H1 (cell line): ENCODE measurements around the gene ATP4A. TPM values are rescaled to one million over a fixed set of nuclear protein-coding genes. Genes with fewer than 3 reads are reported as not detected.
A peak's percentile ranks its signal among the peaks of the same experiment; 100 is the strongest.

ENCODE experiments used
- CTCF ChIA-PET: fragments of 300-600 bp; sonication (Branson Sonifier 250); formaldehyde crosslinking; loops from one replicate; lab custom pipeline; 2021; ENCODE audit not compliant: partially characterized antibody; lab: Charles Lee
- POLR2A ChIA-PET: fragments of 300-600 bp; sonication (Branson Sonifier 250); formaldehyde crosslinking; loops from one replicate; lab custom pipeline; 2021; ENCODE audit warnings: inconsistent platforms; ENCODE audit not compliant: partially characterized antibody; lab: Charles Lee
- DNase-seq, 2 experiments: peaks; one replicate each; pipeline versions ENCODE4 v3.0.0 to v3.0.0-alpha.2; 2010 to 2022; ENCODE audit warnings: low spot score in 2 of 2, low read depth in 1 of 2, mixed read lengths in 1 of 2
- FAIRE-seq: peaks from 2 replicates; lab custom pipeline; 2011; peaks lifted over from hg19 to GRCh38; lab: Jason Lieb, UNC
- H2AFZ ChIP-seq: 2 replicates; pipeline ENCODE4 v1.8.1; 2012; ENCODE audit warnings: low read length, inconsistent platforms
- H2AK5ac ChIP-seq: 2 replicates; pipeline ENCODE4 v1.6.1; 2013; ENCODE audit warnings: low read depth, low read length
- H2BK120ac ChIP-seq: replicated peaks from 2 replicates; pipeline ENCODE3; 2013; ENCODE audit warnings: low read depth, low read length, inconsistent platforms
- H2BK12ac ChIP-seq: 2 replicates; pipeline ENCODE4 v1.6.1; 2013; ENCODE audit warnings: low read depth, low read length
- H2BK15ac ChIP-seq: 2 replicates; pipeline ENCODE4 v1.6.1; 2013; ENCODE audit warnings: low read length
- H2BK20ac ChIP-seq: 2 replicates; pipeline ENCODE4 v1.6.1; 2013; ENCODE audit warnings: low read length
- H2BK5ac ChIP-seq: 2 replicates; pipeline ENCODE4 v1.6.1; 2013; ENCODE audit warnings: low read depth, low read length
- H3K14ac ChIP-seq: 2 replicates; pipeline ENCODE4 v1.6.1; 2013; ENCODE audit warnings: inconsistent platforms; ENCODE audit not compliant: insufficient read length
- H3K18ac ChIP-seq: 2 replicates; pipeline ENCODE4 v1.6.1; 2013; ENCODE audit warnings: low read length; ENCODE audit errors: extremely low read depth
- H3K23ac ChIP-seq: 2 replicates; pipeline ENCODE4 v1.6.1; 2013; ENCODE audit warnings: inconsistent platforms; ENCODE audit not compliant: insufficient read length
- H3K23me2 ChIP-seq: 2 replicates; pipeline ENCODE4 v1.6.1; 2013; ENCODE audit warnings: low read depth, low read length
- H3K27ac ChIP-seq: 2 replicates; pipeline ENCODE4 v1.6.1; 2011; ENCODE audit warnings: low read depth, low read length, inconsistent platforms
- H3K27me3 ChIP-seq, 4 experiments: replicated peaks in 1 of 4; 1 replicate in 1 of 4; 2 replicates in 3 of 4; pipeline versions ENCODE4 v1.6.1 to v1.8.1; 2011 to 2013; ENCODE audit warnings: low read length in 3 of 4, mild to moderate bottlenecking in 3 of 4, inconsistent platforms in 2 of 4, mixed read lengths in 2 of 4, moderate library complexity in 1 of 4; ENCODE audit not compliant: control insufficient read depth in 3 of 4, insufficient read depth in 3 of 4; ENCODE audit errors: extremely low read depth in 1 of 4
- H3K36me3 ChIP-seq, 4 experiments: 2 replicates each; pipeline versions ENCODE4 v1.6.1 to v1.8.1; 2011 to 2013; ENCODE audit warnings: mild to moderate bottlenecking in 4 of 4, low read length in 3 of 4, moderate library complexity in 2 of 4, control low read depth in 1 of 4, inconsistent platforms in 1 of 4; ENCODE audit not compliant: insufficient read depth in 4 of 4, control insufficient read depth in 2 of 4
- H3K4ac ChIP-seq: replicated peaks from 2 replicates; pipeline ENCODE3; 2013; ENCODE audit warnings: low read length, low read depth, mixed read lengths, inconsistent platforms; ENCODE audit not compliant: insufficient read length
- H3K4me1 ChIP-seq, 4 experiments: replicated peaks in 1 of 4; 1 replicate in 1 of 4; 2 replicates in 3 of 4; pipeline versions ENCODE4 v1.6.1 to v1.8.1; 2011 to 2013; ENCODE audit warnings: low read length in 3 of 4, inconsistent platforms in 2 of 4, mixed read lengths in 1 of 4; ENCODE audit not compliant: insufficient read depth in 4 of 4, control insufficient read depth in 3 of 4
- H3K4me2 ChIP-seq, 2 experiments: 2 replicates each; pipeline versions ENCODE4 v1.6.1 to v1.8.1; 2011 to 2013; ENCODE audit warnings: low read depth in 2 of 2, low read length in 2 of 2, control low read depth in 1 of 2, inconsistent platforms in 1 of 2, mild to moderate bottlenecking in 1 of 2; ENCODE audit not compliant: insufficient read depth in 1 of 2
- H3K4me3 ChIP-seq, 4 experiments: fragments of 200-600, 300-600 bp in 1 of 4; sonication (generic), shearing (Covaris generic), sonication (Bioruptor Twin) in 1 of 4; 2 replicates each; pipeline versions ENCODE4 v1.5.1 to v1.8.1; 2011 to 2016; ENCODE audit warnings: low read length in 4 of 4, low read depth in 3 of 4, control low read depth in 2 of 4, inconsistent platforms in 2 of 4, mild to moderate bottlenecking in 2 of 4, mixed read lengths in 1 of 4, moderate library complexity in 1 of 4; ENCODE audit not compliant: insufficient read depth in 2 of 4; ENCODE audit errors: extremely low read depth in 1 of 4
- H3K56ac ChIP-seq: replicated peaks from 2 replicates; pipeline ENCODE3; 2013; ENCODE audit warnings: low read depth, mild to moderate bottlenecking, mixed read lengths, low read length, inconsistent platforms; ENCODE audit not compliant: insufficient read length
- H3K79me1 ChIP-seq: 2 replicates; pipeline ENCODE4 v1.6.1; 2013; ENCODE audit warnings: low read depth, low read length, control low read depth
- H3K79me2 ChIP-seq, 2 experiments: 2 replicates each; pipeline versions ENCODE4 v1.6.1 to v1.8.1; 2012 to 2013; ENCODE audit warnings: low read length in 2 of 2, mild to moderate bottlenecking in 2 of 2, inconsistent platforms in 1 of 2; ENCODE audit not compliant: insufficient read depth in 2 of 2, control insufficient read depth in 1 of 2
- H3K9ac ChIP-seq, 4 experiments: replicated peaks in 1 of 4; 1 replicate in 1 of 4; 2 replicates in 3 of 4; pipeline versions ENCODE4 v1.6.1 to v1.8.1; 2011 to 2013; ENCODE audit warnings: low read depth in 3 of 4, low read length in 3 of 4, control low read depth in 2 of 4, mild to moderate bottlenecking in 2 of 4, moderate library complexity in 2 of 4, inconsistent platforms in 1 of 4; ENCODE audit errors: extremely low read depth in 1 of 4
- H3K9me3 ChIP-seq, 2 experiments: 2 replicates each; pipeline versions ENCODE4 v1.6.1 to v1.8.1; 2012 to 2013; ENCODE audit warnings: mild to moderate bottlenecking in 2 of 2, moderate library complexity in 2 of 2, control low read depth in 1 of 2, inconsistent platforms in 1 of 2, low read depth in 1 of 2, low read length in 1 of 2, mixed read lengths in 1 of 2; ENCODE audit not compliant: insufficient read depth in 2 of 2
- H4K20me1 ChIP-seq, 2 experiments: replicated peaks in 1 of 2; 2 replicates each; pipeline versions ENCODE3 to v1.8.1; 2011 to 2013; ENCODE audit warnings: inconsistent platforms in 2 of 2, low read length in 2 of 2, mild to moderate bottlenecking in 1 of 2; ENCODE audit not compliant: insufficient read depth in 2 of 2, control insufficient read depth in 1 of 2
- H4K5ac ChIP-seq: 2 replicates; pipeline ENCODE4 v1.6.1; 2013; ENCODE audit warnings: low read length, low read depth, mixed read lengths, inconsistent platforms; ENCODE audit not compliant: insufficient read length
- H4K8ac ChIP-seq: 2 replicates; pipeline ENCODE4 v1.8.0; 2013; ENCODE audit warnings: mild to moderate bottlenecking, moderate library complexity, low read length, inconsistent platforms; ENCODE audit not compliant: insufficient read depth; ENCODE audit errors: extremely low read depth
- H4K91ac ChIP-seq: replicated peaks from 2 replicates; pipeline ENCODE3; 2013; ENCODE audit warnings: low read length, mixed read lengths, inconsistent platforms; ENCODE audit not compliant: insufficient read length
- BRCA1 ChIP-seq: IDR thresholded peaks from 2 replicates; pipeline ENCODE4 v1.6.1; 2012; ENCODE audit warnings: low read depth, low read length, improper control_type of control experiment
- CHD1 ChIP-seq: IDR thresholded peaks from 2 replicates; pipeline ENCODE4 v1.6.1; 2012; ENCODE audit warnings: low read depth, low read length, improper control_type of control experiment
- JUN ChIP-seq: IDR thresholded peaks from 2 replicates; pipeline ENCODE4 v1.6.1; 2011; ENCODE audit warnings: low read depth, mild to moderate bottlenecking, improper control_type of control experiment, low read length
- MAFK ChIP-seq: IDR thresholded peaks from 2 replicates; pipeline ENCODE4 v1.6.1; 2012; ENCODE audit warnings: low read depth, mild to moderate bottlenecking, improper control_type of control experiment, low read length
- NRF1 ChIP-seq: IDR thresholded peaks from 2 replicates; pipeline ENCODE4 v1.6.1; 2011; ENCODE audit warnings: mild to moderate bottlenecking, low read depth, low read length, improper control_type of control experiment
- POU5F1 ChIP-seq: IDR thresholded peaks from 2 replicates; pipeline ENCODE4 v1.6.1; 2011; ENCODE audit warnings: low read depth, mild to moderate bottlenecking, low read length, moderate library complexity
- RAD21 ChIP-seq, 2 experiments: IDR thresholded peaks in 1 of 2; conservative IDR thresholded peaks in 1 of 2; 2 replicates each; pipeline ENCODE4 v1.6.1; 2011; ENCODE audit warnings: low read depth in 2 of 2, low read length in 2 of 2, improper control_type of control experiment in 1 of 2, inconsistent platforms in 1 of 2, mild to moderate bottlenecking in 1 of 2, moderate library complexity in 1 of 2
- RFX5 ChIP-seq: IDR thresholded peaks from 2 replicates; pipeline ENCODE4 v1.6.1; 2011; ENCODE audit warnings: low read depth, low read length, improper control_type of control experiment, borderline replicate concordance
- RXRA ChIP-seq: IDR thresholded peaks from 2 replicates; pipeline ENCODE4 v1.6.1; 2011; ENCODE audit warnings: low read depth, mild to moderate bottlenecking, low read length, moderate library complexity; ENCODE audit not compliant: insufficient read depth
- YY1 ChIP-seq: IDR thresholded peaks from 2 replicates; pipeline ENCODE4 v1.6.1; 2011; ENCODE audit warnings: low read depth, mild to moderate bottlenecking, low read length
- WGBS, 2 experiments: shearing (Covaris generic) in 1 of 2; methylation state at CpG; one replicate each; pipeline versions ENCODE4 v1.1.6 to v1.1.7; 2013 to 2015; ENCODE audit warnings: low lambda C conversion rate in 2 of 2, mixed read lengths in 2 of 2, inconsistent platforms in 1 of 2, low coverage in 1 of 2, missing lambda C conversion rate in 1 of 2; ENCODE audit not compliant: insufficient replicate concordance in 2 of 2, insufficient coverage in 1 of 2, insufficient read length in 1 of 2; ENCODE audit errors: extremely low coverage in 1 of 2, missing lambda C conversion rate in 1 of 2; 5-methylcytosine and 5-hydroxymethylcytosine counted together
- polyA plus RNA-seq, 7 experiments: library from polyadenylated mRNA; depleted of rRNA in 3 of 7; stranded (reverse) in 5 of 7; unstranded in 2 of 7; fragments of >200 nt in 5 of 7; fragments of 200-250 nt in 2 of 7; gene quantifications; 1 replicate in 5 of 7; 2 replicates in 1 of 7; 4 replicates in 1 of 7; pipeline versions ENCODE4 v1.2.1 to v1.2.3, GENCODE V29; 2011 to 2013; ENCODE audit warnings: missing spikeins in 2 of 7, mixed read lengths in 2 of 7
- total RNA-seq: library from RNA; stranded (reverse); fragmentation: NEBNext Ultra II Directional; extraction: Animal tissue kit (Norgen Biotek cat#: 25700); gene quantifications from 2 replicates; pipeline ENCODE4 v1.2.1, GENCODE V29; 2021
- TF ChIP-seq, protein P1 (sequence below): IDR thresholded peaks from 2 replicates; pipeline ENCODE4 v1.6.1; 2011; ENCODE audit warnings: low read length, improper control_type of control experiment

The ATP4A gene
- total and polyA plus RNA-seq, 2 of the 8 experiments (the other 6 are each of a cell fraction or from before 2014, with no cell fraction given): 0.50 to 1.2 TPM

DNA sequence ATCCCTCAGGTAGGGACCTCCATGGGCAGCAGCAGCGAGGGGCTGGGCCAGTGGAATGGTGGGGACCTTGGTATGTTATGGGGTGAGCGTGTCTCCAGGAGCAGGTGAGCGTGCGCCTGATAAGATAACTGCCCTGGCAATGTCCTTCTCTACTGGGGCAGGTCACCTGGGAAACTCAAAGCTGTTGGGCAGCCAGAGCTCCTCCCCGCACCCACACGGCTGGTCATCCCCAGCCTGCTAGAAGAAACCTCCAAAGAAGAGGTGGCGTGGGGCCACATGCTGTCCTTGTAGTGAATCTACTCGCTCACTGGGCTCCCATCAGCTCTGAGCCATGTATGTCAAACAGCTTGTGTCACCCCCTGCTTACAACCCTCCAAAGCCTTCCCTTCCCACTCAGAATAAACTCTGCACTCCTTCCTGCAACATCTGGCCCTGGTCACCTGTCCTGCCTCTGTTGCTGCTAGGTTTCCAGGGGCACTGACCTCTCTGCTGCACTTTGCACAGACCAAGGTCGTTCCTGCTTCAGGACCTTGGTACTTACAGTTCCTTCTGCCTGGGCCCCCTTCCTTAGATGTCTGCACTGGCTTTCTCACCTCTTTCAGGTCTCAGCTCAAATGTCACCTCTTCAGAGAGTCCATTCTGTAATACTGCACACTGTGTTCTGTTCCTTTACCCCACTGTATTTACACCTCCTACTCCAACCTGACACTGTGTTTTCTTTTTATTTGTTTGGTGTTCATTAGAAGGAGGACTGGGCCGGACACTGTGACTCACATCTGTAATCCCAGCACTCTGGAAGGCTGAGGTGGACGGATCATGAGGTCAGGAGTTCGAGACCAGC, 1.8 kb upstream of the ATP4A start:
- no peaks in the 10 kb centered on the region; a peak in 1 of 4 replicates for H3K9me3 ChIP-seq
- H2BK12ac ChIP-seq: no peak overlapping the region
- ChIA-PET POLR2A (interaction anchor here (1.0 kb wide), 1 partner anchor 55 kb away, joined by 3 read pairs; no protein-coding TSS in a partner anchor), CTCF (interaction anchor here (0.9 to 3.1 kb wide), 8 partner anchors 9 to 116 kb away, joined by 3 to 19 read pairs (median 6); no protein-coding TSS in a partner anchor)
- no peak overlapping the region for H4K91ac ChIP-seq
- no peak overlapping the region for H3K23ac ChIP-seq
- WGBS, 2 experiments: 93% methylated on average over 12 of the region's 12 CpGs; no CpG with 5 or more reads in 1 of the 2 experiments
- no peak overlapping the region for H2AFZ ChIP-seq
- no peaks in the 10 kb centered on the region for H3K23me2 ChIP-seq
- no peak overlapping the region for H3K4me2 ChIP-seq
- peaks cover 0 to 4% (median 2%) of the 10 kb centered on the region in 4 experiments; a peak in 5 of 7 replicates for H3K27me3 ChIP-seq
- H3K4me3 ChIP-seq: no peak overlapping the region
- no peak overlapping the region for H3K56ac ChIP-seq
- H3K14ac ChIP-seq: no peak overlapping the region
- FAIRE-seq: no peak
- no peak overlapping the region for H2BK20ac ChIP-seq
- no peak overlapping the region for H2AK5ac ChIP-seq
- no peaks in the 10 kb centered on the region for H3K79me2 ChIP-seq
- DNase-seq: no peak
- no peak overlapping the region for H3K27ac ChIP-seq
- no peak overlapping the region for H3K4ac ChIP-seq
- 0 out of 2 replicates have a peak overlapping the region, but pooled peaks have one; percentile 88 for H2BK15ac ChIP-seq
- no peak overlapping the region for H3K18ac ChIP-seq
- peaks cover 0 to 2% of the 10 kb centered on the region in 2 experiments for H4K20me1 ChIP-seq
- no peak overlapping the region for H2BK5ac ChIP-seq
- no peaks in the 10 kb centered on the region for H3K36me3 ChIP-seq
- no peaks in the 10 kb centered on the region for H3K79me1 ChIP-seq
- no peak overlapping the region for H4K5ac ChIP-seq
- H4K8ac ChIP-seq: no peak overlapping the region
- no peak overlapping the region for H2BK120ac ChIP-seq
- peaks cover 0 to 4% (median 0%) of the 10 kb centered on the region in 4 experiments; a peak in 1 of 7 replicates for H3K4me1 ChIP-seq
- no peak overlapping the region for H3K9ac ChIP-seq
- TF ChIP-seq RAD21 (IDR thresholded peaks at IDR 0.05 in 1 of 2, conservative IDR thresholded peaks at IDR 0.05 in 1 of 2; ENCODE audit: low read depth in 2 of 2, low read length in 2 of 2) (no peak), RXRA (no peak), RFX5 (no peak), NRF1 (no peak), JUN (no peak), YY1 (no peak), CHD1 (no peak), POU5F1 (no peak), BRCA1 (no peak), MAFK (no peak)
- TF ChIP-seq, protein P1, sequence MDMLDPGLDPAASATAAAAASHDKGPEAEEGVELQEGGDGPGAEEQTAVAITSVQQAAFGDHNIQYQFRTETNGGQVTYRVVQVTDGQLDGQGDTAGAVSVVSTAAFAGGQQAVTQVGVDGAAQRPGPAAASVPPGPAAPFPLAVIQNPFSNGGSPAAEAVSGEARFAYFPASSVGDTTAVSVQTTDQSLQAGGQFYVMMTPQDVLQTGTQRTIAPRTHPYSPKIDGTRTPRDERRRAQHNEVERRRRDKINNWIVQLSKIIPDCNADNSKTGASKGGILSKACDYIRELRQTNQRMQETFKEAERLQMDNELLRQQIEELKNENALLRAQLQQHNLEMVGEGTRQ: no peak
